Tibial nerve (tissue), 4 donors: ENCODE measurements around the gene TBXAS1.

ENCODE experiments used
- CTCF ChIP-seq, 5 experiments: fragments of 200-600 bp in 3 of 5; fragments of 450-650 bp in 2 of 5; sonication (generic) in 3 of 5; IDR thresholded peaks; one replicate each; pipeline ENCODE4 v1.5.1; 2016 to 2019; ENCODE audit warnings: antibody characterized with exemption in 5 of 5, mild to moderate bottlenecking in 3 of 5, moderate library complexity in 2 of 5
- EP300 ChIP-seq, 2 donors: sonication (generic); formaldehyde crosslinking; IDR thresholded peaks; one replicate each; pipeline ENCODE4 v1.6.1; 2017; ENCODE audit warnings: antibody characterized with exemption in 2 of 2, mild to moderate bottlenecking in 1 of 2

- TF ChIP-seq CTCF (IDR thresholded peaks at IDR 0.05) (no peak), EP300 (IDR thresholded peaks at IDR 0.05) (no peak)
Measured at GRCh38 chr7:140029072-140029471, 200.0 kb downstream of the TBXAS1 start.
